ENCODE results near the gene CRP. TPM values are rescaled to one million over a fixed set of nuclear protein-coding genes. Genes with fewer than 3 reads are reported as not detected.
A peak's percentile ranks its signal among the peaks of the same experiment; 100 is the strongest.
"Not testable (repeated sequence)": the region's sequence is repeated elsewhere in the genome, so short reads cannot be mapped to it uniquely, and the experiment has no call there.

Gene CRP
- polyA plus RNA-seq, 2 of the 4 experiments (the other 2 are of a cell fraction): not detected

DNA sequence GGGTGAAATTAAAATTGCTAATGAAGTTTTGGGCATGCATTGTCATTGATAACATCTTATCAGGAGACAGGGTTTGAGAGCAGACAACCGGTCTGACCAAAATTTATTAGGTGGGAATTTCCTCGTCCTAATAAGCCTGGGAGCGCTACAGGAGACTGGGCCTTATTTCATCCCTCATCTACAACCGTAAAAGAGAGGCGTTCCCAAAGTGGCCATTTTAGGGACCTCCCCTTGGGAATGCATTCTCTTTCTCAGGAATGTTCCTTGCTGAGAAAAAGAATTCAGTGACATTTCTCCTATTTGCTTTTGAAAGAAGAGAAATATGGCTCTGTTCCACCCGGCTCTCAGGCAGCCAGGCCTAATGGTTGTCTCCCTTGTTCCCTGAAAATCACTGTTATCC, 8.8 kb upstream of the CRP start:
- H3K4me3 ChIP-seq; H3K27ac ChIP-seq; POLR2A ChIA-PET; H3K9me3 ChIP-seq; H3K4me2 ChIP-seq; H3K4me1 ChIP-seq; DNase-seq (ENCODE audit: low read depth in 1 of 2, low spot score in 1 of 2); FAIRE-seq; ATAC-seq: not testable (repeated sequence)
- CTCF ChIA-PET: interaction anchor here (0.6 kb wide), 2 partner anchors 57 to 256 kb away, joined by 3 to 4 read pairs; partner anchors contain the start of gene DUSP23
- 56% methylated on average over 6 of the region's 6 CpGs for WGBS (ENCODE audit: missing lambda C conversion rate)

DNA sequence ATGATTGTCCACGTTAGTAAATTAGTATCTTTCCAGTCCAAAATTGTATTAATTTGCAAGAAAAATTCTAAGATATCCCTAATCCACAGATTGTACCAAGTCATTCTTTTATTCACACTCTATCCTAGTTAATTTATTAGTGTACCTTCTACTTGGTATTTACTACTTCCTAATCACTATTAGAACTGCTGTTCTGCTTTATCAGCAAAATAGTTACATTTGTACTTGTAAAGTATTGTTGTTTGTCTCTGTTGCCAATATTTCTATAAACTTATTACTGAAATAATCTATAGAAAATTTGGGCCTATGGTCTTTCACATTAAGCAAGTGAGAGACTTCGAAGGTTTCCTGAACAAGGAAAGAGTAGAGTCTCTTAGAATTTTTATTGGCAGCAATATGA, 5.6 kb upstream of the CRP start:
- no peak overlapping the region for H3K4me3 ChIP-seq
- POLR2A ChIA-PET: no interaction called here

DNA sequence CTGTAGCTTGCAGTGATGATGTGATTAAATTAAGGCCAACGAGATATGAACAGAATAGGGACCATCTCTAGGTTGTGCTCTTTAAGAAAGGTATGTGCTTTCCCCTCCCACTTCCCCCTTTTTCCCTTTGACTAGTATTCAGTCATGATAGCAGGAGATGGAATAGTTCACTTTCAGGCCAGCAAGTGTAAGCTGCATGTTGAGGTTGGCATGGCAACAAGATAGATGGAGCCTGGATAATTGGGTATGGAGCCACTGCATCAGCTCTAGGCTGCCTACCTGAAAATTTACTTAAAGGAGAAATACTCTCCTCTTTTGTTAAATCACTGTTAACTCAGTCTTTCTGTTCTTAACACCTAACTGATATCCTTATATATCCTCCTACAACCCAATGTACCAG, 1.5 kb upstream of the CRP start:
- TF ChIP-seq MAX (IDR thresholded peaks at IDR 0.05) (no peak), EHF (CRISPR knock-in tag; IDR thresholded peaks at IDR 0.05) (no peak), ESRRA (IDR thresholded peaks at IDR 0.05; ENCODE audit: borderline replicate concordance, low read length) (no peak), EHMT2 (IDR thresholded peaks at IDR 0.05; ENCODE audit: low read depth) (no peak), POLR2A (IDR thresholded peaks at IDR 0.05; ENCODE audit: low read length) (no peak), HES2 (IDR thresholded peaks at IDR 0.05) (no peak), JUN (IDR thresholded peaks at IDR 0.05) (no peak), BHLHE40 (IDR thresholded peaks at IDR 0.05; ENCODE audit: low read depth, low read length) (no peak), NPAS2 (CRISPR knock-in tag; IDR thresholded peaks at IDR 0.05; ENCODE audit: borderline replicate concordance) (no peak), CEBPB (IDR thresholded peaks at IDR 0.05) (no peak), SMC3 (IDR thresholded peaks at IDR 0.05) (no peak), ZC3H11A (IDR thresholded peaks at IDR 0.05) (no peak), POLR2AphosphoS2 (conservative IDR thresholded peaks at IDR 0.05; ENCODE audit: low read length) (no peak), FOXS1 (CRISPR knock-in tag; IDR thresholded peaks at IDR 0.05) (no peak), NR3C1 (IDR thresholded peaks at IDR 0.05) (no peak), RCOR1 (IDR thresholded peaks at IDR 0.05; ENCODE audit: low read depth, low read length) (no peak), HDAC2 (IDR thresholded peaks at IDR 0.05) (no peak), TFCP2L1 (CRISPR knock-in tag; IDR thresholded peaks at IDR 0.05) (no peak), SREBF2 (IDR thresholded peaks at IDR 0.05) (no peak)
- no peak overlapping the region for H3K4me2 ChIP-seq
- peaks cover 10% of the 10 kb centered on the region; the same call in 2 of the 3 replicates for H3K9me3 ChIP-seq
- FAIRE-seq: no peak
- ChIA-PET CTCF (no interaction called here), POLR2A (no interaction called here)
- no peak overlapping the region for H3K4me3 ChIP-seq
- ATAC-seq: no peak
- no peaks in the 10 kb centered on the region for H3K4me1 ChIP-seq
- H3K27ac ChIP-seq: no peak overlapping the region
- no peak for DNase-seq (ENCODE audit: low read depth in 1 of 2, low spot score in 1 of 2)
- 0% methylated on average over 1 of the region's 1 CpG for WGBS (ENCODE audit: missing lambda C conversion rate)

More for the DNA sequence above, 5.6 kb upstream of the CRP start:
- WGBS (ENCODE audit: missing lambda C conversion rate): 9% methylated on average over 2 of the region's 2 CpGs
- no peak for ATAC-seq
- CTCF ChIA-PET: no interaction called here
- TF ChIP-seq MAFK (IDR thresholded peaks at IDR 0.05; ENCODE audit: partially characterized antibody) (peak; percentile 60), JUN (IDR thresholded peaks at IDR 0.05) (no peak)
- FAIRE-seq: no peak
- Histone ChIP-seq H3K4me2 (no peak overlapping the region), H3K9me3 (peaks cover 10% of the 10 kb centered on the region; the same call in 2 of the 3 replicates), H3K27ac (no peak overlapping the region), H3K4me1 (no peaks in the 10 kb centered on the region)
- DNase-seq (ENCODE audit: low read depth in 1 of 2, low spot score in 1 of 2): no peak

DNA sequence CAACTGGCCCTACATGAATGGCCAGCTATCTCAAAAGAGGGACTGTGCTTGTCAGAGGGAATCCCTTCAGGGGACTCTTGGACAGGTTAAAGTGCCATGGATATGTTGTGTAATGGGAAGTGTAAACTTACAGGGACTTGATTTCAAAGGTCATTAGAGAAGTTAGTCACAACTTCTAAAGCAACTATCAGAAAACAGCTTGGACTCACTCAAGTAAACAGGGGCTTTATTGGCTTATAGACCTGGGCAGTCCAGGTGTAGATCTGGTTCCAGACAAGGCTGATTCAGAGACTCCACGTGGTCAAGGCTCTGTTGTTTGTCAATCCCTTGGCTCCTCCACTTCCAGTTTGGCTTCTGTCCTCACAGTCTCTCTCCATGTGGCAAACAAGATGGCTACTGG, 2.3 kb downstream of the CRP start:
- H3K4me1 ChIP-seq: no peaks in the 10 kb centered on the region
- ChIA-PET POLR2A (no interaction called here), CTCF (no interaction called here)
- H3K27ac ChIP-seq: no peak overlapping the region
- H3K4me3 ChIP-seq: no peak overlapping the region
- 0% methylated on average over 1 of the region's 1 CpG for WGBS (ENCODE audit: missing lambda C conversion rate)
- DNase-seq (ENCODE audit: low read depth in 1 of 2, low spot score in 1 of 2): no peak
- H3K4me2 ChIP-seq: no peak overlapping the region
- no peak for ATAC-seq
- H3K9me3 ChIP-seq: peaks cover under 1% of the 10 kb centered on the region; the same call in 1 of the 3 replicates
- no peak for FAIRE-seq
- TF ChIP-seq ZSCAN20 (CRISPR knock-in tag; IDR thresholded peaks at IDR 0.05) (no peak), MAX (IDR thresholded peaks at IDR 0.05) (no peak), EHF (CRISPR knock-in tag; IDR thresholded peaks at IDR 0.05) (no peak), TP53 (CRISPR knock-in tag; IDR thresholded peaks at IDR 0.05) (no peak)

All from A549 (cell line).